ENCODE data around the gene RHBDL2. TPM values are rescaled to one million over a fixed set of nuclear protein-coding genes. Genes with fewer than 3 reads are reported as not detected.

Gene RHBDL2
- total and polyA plus RNA-seq, 2 of the 13 experiments (the other 11 are each of a cell fraction or from before 2014, with no cell fraction given): 3.3 to 5.4 TPM

DNA sequence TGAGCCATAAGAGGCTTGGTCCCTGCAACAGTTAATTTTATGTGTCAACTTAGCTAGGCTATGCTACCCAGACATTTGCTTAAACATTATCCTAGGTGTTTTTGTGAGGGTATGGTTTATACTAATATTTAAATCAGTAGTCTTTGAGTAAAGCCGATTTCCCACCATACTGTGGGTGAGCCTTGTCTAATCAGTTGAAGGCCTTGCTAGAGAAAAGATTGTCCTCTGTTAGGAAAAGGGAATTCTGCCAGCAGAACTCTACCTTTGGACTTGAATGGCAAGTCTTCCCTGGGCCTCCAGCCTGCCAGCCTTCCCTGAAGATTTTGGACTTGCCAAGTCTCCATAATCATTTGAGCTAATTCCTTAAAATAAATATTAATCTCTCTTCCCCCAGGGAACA, 23.9 kb downstream of the RHBDL2 start:
- Histone ChIP-seq H2AFZ (ENCODE audit: low read length) (no peak overlapping the region), H3K27me3 (ENCODE audit: control insufficient read depth in 1 of 2, insufficient read depth in 2 of 2, low read length in 2 of 2) (no peaks in the 10 kb centered on the region), H3K27ac (ENCODE audit: extremely low read length, insufficient read depth, low read length) (no peak overlapping the region), H3K4me2 (ENCODE audit: low read depth, low read length) (no peak overlapping the region), H4K20me1 (ENCODE audit: insufficient read depth, low read length) (no peaks in the 10 kb centered on the region), H3K4me3 (replicated peaks in 1 of 3; ENCODE audit: insufficient read depth in 1 of 3, low read depth in 2 of 3, low read length in 3 of 3) (no peak overlapping the region), H3K9me3 (ENCODE audit: low read length) (no peaks in the 10 kb centered on the region), H3K4me1 (ENCODE audit: insufficient read depth, low read length) (peaks cover 2% of the 10 kb centered on the region), H3K9ac (ENCODE audit: insufficient read depth, low read depth, low read length) (no peak overlapping the region), H3K36me3 (replicated peaks in 1 of 2; ENCODE audit: control insufficient read depth in 1 of 2, insufficient read depth in 2 of 2, low read length in 2 of 2) (peaks cover 0 to 3% of the 10 kb centered on the region in 2 experiments; a peak in 2 of 5 replicates), H3K79me2 (ENCODE audit: insufficient read depth, low read length) (no peaks in the 10 kb centered on the region)
- FAIRE-seq: no peak
- in situ Hi-C loops (cut with HindIII; ENCODE audit: extremely low pct_ligation_motif_present, low pct_unique_long_range_greater_than_20kb) (no loop called here), intact Hi-C loops (cut with micrococcal nuclease; ENCODE audit: unreplicated experiment) (no loop called here)
- ATAC-seq: no peak
- BruUV-seq (replicated peaks): no TSS peak
- ChIA-PET POLR2A (no interaction called here), CTCF (ENCODE audit: low intra/inter-chr PET ratio, low total read pairs) (no interaction called here)
- no peak for DNase-seq (ENCODE audit: low spot score)
- WGBS (ENCODE audit: low lambda C conversion rate): 73% methylated on average over 1 of the region's 1 CpG
- TF ChIP-seq SOX6 (IDR thresholded peaks at IDR 0.05) (no peak), SOX6 (CRISPR knock-in tag; IDR thresholded peaks at IDR 0.05) (no peak), THAP8 (CRISPR knock-in tag; IDR thresholded peaks at IDR 0.05; ENCODE audit: borderline replicate concordance) (no peak), THAP9 (CRISPR knock-in tag; IDR thresholded peaks at IDR 0.05; ENCODE audit: borderline replicate concordance) (no peak), HMG20A (CRISPR knock-in tag; IDR thresholded peaks at IDR 0.05; ENCODE audit: borderline replicate concordance) (no peak), PREB (CRISPR knock-in tag; IDR thresholded peaks at IDR 0.05) (no peak), HNF4A (CRISPR knock-in tag; IDR thresholded peaks at IDR 0.05) (no peak), ZNF251 (CRISPR knock-in tag; IDR thresholded peaks at IDR 0.05) (no peak), DMAP1 (CRISPR knock-in tag; IDR thresholded peaks at IDR 0.05) (no peak), WIZ (CRISPR knock-in tag; IDR thresholded peaks at IDR 0.05) (no peak), RFXANK (CRISPR knock-in tag; IDR thresholded peaks at IDR 0.05) (no peak)
- TF ChIP-seq, protein P1, sequence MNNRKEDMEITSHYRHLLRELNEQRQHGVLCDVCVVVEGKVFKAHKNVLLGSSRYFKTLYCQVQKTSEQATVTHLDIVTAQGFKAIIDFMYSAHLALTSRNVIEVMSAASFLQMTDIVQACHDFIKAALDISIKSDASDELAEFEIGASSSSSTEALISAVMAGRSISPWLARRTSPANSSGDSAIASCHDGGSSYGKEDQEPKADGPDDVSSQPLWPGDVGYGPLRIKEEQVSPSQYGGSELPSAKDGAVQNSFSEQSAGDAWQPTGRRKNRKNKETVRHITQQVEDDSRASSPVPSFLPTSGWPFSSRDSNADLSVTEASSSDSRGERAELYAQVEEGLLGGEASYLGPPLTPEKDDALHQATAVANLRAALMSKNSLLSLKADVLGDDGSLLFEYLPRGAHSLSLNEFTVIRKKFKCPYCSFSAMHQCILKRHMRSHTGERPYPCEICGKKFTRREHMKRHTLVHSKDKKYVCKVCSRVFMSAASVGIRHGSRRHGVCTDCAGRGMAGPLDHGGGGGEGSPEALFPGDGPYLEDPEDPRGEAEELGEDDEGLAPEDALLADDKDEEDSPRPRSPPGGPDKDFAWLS (CRISPR knock-in tag; IDR thresholded peaks at IDR 0.05; ENCODE audit: borderline replicate concordance): no peak
- TF ChIP-seq, protein P2, sequence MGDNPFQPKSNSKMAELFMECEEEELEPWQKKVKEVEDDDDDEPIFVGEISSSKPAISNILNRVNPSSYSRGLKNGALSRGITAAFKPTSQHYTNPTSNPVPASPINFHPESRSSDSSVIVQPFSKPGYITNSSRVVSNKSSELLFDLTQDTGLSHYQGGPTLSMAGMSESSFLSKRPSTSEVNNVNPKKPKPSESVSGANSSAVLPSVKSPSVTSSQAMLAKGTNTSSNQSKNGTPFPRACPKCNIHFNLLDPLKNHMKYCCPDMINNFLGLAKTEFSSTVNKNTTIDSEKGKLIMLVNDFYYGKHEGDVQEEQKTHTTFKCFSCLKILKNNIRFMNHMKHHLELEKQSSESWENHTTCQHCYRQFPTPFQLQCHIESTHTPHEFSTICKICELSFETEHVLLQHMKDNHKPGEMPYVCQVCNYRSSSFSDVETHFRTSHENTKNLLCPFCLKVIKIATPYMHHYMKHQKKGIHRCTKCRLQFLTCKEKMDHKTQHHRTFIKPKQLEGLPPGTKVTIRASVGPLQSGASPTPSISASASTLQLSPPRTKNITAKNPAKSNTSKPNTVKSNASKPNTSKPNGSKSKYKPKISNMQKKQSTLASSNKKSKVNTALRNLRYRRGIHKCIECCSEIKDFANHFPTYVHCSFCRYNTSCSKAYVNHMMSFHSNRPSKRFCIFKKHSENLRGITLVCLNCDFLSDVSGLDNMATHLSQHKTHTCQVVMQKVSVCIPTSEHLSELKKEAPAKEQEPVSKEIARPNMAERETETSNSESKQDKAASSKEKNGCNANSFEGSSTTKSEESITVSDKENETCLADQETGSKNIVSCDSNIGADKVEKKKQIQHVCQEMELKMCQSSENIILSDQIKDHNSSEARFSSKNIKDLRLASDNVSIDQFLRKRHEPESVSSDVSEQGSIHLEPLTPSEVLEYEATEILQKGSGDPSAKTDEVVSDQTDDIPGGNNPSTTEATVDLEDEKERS (CRISPR knock-in tag; IDR thresholded peaks at IDR 0.05): no peak
- TF ChIP-seq, protein P3, sequence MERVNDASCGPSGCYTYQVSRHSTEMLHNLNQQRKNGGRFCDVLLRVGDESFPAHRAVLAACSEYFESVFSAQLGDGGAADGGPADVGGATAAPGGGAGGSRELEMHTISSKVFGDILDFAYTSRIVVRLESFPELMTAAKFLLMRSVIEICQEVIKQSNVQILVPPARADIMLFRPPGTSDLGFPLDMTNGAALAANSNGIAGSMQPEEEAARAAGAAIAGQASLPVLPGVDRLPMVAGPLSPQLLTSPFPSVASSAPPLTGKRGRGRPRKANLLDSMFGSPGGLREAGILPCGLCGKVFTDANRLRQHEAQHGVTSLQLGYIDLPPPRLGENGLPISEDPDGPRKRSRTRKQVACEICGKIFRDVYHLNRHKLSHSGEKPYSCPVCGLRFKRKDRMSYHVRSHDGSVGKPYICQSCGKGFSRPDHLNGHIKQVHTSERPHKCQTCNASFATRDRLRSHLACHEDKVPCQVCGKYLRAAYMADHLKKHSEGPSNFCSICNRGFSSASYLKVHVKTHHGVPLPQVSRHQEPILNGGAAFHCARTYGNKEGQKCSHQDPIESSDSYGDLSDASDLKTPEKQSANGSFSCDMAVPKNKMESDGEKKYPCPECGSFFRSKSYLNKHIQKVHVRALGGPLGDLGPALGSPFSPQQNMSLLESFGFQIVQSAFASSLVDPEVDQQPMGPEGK (CRISPR knock-in tag; IDR thresholded peaks at IDR 0.05): no peak
